Neuronal stem cell (in vitro differentiated cells): ENCODE measurements around the gene POLR2H.

Experiments used
- DNase-seq: peaks from one replicate; pipeline ENCODE4 v3.0.0-alpha.2; 2013; ENCODE audit warnings: low spot score
- H2AFZ ChIP-seq: one replicate; pipeline ENCODE4 v1.6.1; 2013; ENCODE audit warnings: mild to moderate bottlenecking, low read length, inconsistent platforms
- H2AK5ac ChIP-seq: 2 replicates; pipeline ENCODE4 v1.6.1; 2013; ENCODE audit warnings: low read depth, mild to moderate bottlenecking, inconsistent platforms, low read length, moderate library complexity, mixed read lengths
- H2BK120ac ChIP-seq: 2 replicates; pipeline ENCODE4 v1.6.1; 2013; ENCODE audit warnings: low read depth, mild to moderate bottlenecking, inconsistent platforms, low read length, moderate library complexity, mixed read lengths
- H2BK12ac ChIP-seq: one replicate; pipeline ENCODE4 v1.6.1; 2013; ENCODE audit warnings: low read length, inconsistent platforms
- H2BK15ac ChIP-seq: 2 replicates; pipeline ENCODE4 v1.6.1; 2013; ENCODE audit warnings: mild to moderate bottlenecking, low read length, inconsistent platforms, mixed read lengths
- H2BK5ac ChIP-seq: one replicate; pipeline ENCODE4 v1.6.1; 2013; ENCODE audit warnings: inconsistent platforms, mild to moderate bottlenecking, low read length, moderate library complexity
- H3K14ac ChIP-seq: one replicate; pipeline ENCODE4 v1.6.1; 2013; ENCODE audit warnings: low read length, inconsistent platforms
- H3K18ac ChIP-seq: 2 replicates; pipeline ENCODE4 v1.6.1; 2013; ENCODE audit warnings: low read length, inconsistent platforms
- H3K23ac ChIP-seq: 2 replicates; pipeline ENCODE4 v1.6.1; 2013; ENCODE audit warnings: low read depth, mild to moderate bottlenecking, mixed read lengths, low read length, inconsistent platforms; ENCODE audit not compliant: poor library complexity
- H3K27ac ChIP-seq: replicated peaks from 3 replicates; pipeline ENCODE4 v1.5.1; 2013; ENCODE audit warnings: low read length, inconsistent platforms
- H3K27me3 ChIP-seq, 3 experiments: 2 replicates each; pipeline ENCODE4 v1.6.1; 2013; ENCODE audit warnings: low read length in 3 of 3, mild to moderate bottlenecking in 2 of 3, inconsistent platforms in 1 of 3, low read depth in 1 of 3, mixed read lengths in 1 of 3, moderate library complexity in 1 of 3; ENCODE audit not compliant: control insufficient read depth in 3 of 3, insufficient read depth in 3 of 3
- H3K36me3 ChIP-seq, 2 donors: replicated peaks in 1 of 2; 2 replicates each; pipeline ENCODE4 v1.6.1; 2013; ENCODE audit warnings: low read length in 2 of 2; ENCODE audit not compliant: control insufficient read depth in 2 of 2, insufficient read depth in 2 of 2
- H3K4ac ChIP-seq: 2 replicates; pipeline ENCODE4 v1.6.1; 2013; ENCODE audit warnings: inconsistent platforms, mild to moderate bottlenecking, low read length, moderate library complexity
- H3K4me1 ChIP-seq, 2 donors: 1 replicate in 1 of 2; 2 replicates in 1 of 2; pipeline ENCODE4 v1.6.1; 2013; ENCODE audit warnings: low read length in 2 of 2, low read depth in 1 of 2; ENCODE audit not compliant: control insufficient read depth in 2 of 2, insufficient read depth in 1 of 2
- H3K4me2 ChIP-seq: one replicate; pipeline ENCODE4 v1.6.1; 2013; ENCODE audit warnings: mild to moderate bottlenecking, low read length, inconsistent platforms; ENCODE audit not compliant: insufficient read depth, poor library complexity, severe bottlenecking
- H3K4me3 ChIP-seq, 2 donors: 2 replicates each; pipeline ENCODE4 v1.5.1; 2013; ENCODE audit warnings: low read length in 2 of 2, mild to moderate bottlenecking in 2 of 2, inconsistent platforms in 1 of 2, moderate library complexity in 1 of 2
- H3K79me1 ChIP-seq: one replicate; pipeline ENCODE4 v1.6.1; 2013; ENCODE audit warnings: low read depth, mild to moderate bottlenecking, inconsistent platforms, low read length, moderate library complexity
- H3K9ac ChIP-seq: one replicate; pipeline ENCODE4 v1.6.1; 2013; ENCODE audit warnings: mild to moderate bottlenecking, low read depth, low read length, inconsistent platforms; ENCODE audit not compliant: poor library complexity
- H3K9me3 ChIP-seq, 2 donors: replicated peaks in 1 of 2; 2 replicates each; pipeline versions ENCODE3 to v1.6.1; 2013; ENCODE audit warnings: low read length in 2 of 2, mild to moderate bottlenecking in 2 of 2, inconsistent platforms in 1 of 2, low read depth in 1 of 2, mixed read lengths in 1 of 2, moderate library complexity in 1 of 2; ENCODE audit not compliant: control insufficient read depth in 2 of 2, insufficient read depth in 1 of 2
- H4K8ac ChIP-seq: one replicate; pipeline ENCODE4 v1.6.1; 2013; ENCODE audit warnings: low read depth, mild to moderate bottlenecking, inconsistent platforms, low read length, moderate library complexity
- H4K91ac ChIP-seq: one replicate; pipeline ENCODE4 v1.6.1; 2013; ENCODE audit warnings: low read length, low read depth, mild to moderate bottlenecking, inconsistent platforms; ENCODE audit not compliant: poor library complexity
- WGBS, 2 donors: extraction: QIAGEN DNeasy Blood & Tissue Kit; methylation state at CpG; one replicate each; pipeline ENCODE4 v1.1.7; 2013; ENCODE audit warnings: missing lambda C conversion rate in 2 of 2, mixed read lengths in 1 of 2; ENCODE audit not compliant: insufficient read length in 2 of 2, insufficient replicate concordance in 1 of 2; ENCODE audit errors: extremely low coverage in 2 of 2; 5-methylcytosine and 5-hydroxymethylcytosine counted together

The POLR2H gene

DNA sequence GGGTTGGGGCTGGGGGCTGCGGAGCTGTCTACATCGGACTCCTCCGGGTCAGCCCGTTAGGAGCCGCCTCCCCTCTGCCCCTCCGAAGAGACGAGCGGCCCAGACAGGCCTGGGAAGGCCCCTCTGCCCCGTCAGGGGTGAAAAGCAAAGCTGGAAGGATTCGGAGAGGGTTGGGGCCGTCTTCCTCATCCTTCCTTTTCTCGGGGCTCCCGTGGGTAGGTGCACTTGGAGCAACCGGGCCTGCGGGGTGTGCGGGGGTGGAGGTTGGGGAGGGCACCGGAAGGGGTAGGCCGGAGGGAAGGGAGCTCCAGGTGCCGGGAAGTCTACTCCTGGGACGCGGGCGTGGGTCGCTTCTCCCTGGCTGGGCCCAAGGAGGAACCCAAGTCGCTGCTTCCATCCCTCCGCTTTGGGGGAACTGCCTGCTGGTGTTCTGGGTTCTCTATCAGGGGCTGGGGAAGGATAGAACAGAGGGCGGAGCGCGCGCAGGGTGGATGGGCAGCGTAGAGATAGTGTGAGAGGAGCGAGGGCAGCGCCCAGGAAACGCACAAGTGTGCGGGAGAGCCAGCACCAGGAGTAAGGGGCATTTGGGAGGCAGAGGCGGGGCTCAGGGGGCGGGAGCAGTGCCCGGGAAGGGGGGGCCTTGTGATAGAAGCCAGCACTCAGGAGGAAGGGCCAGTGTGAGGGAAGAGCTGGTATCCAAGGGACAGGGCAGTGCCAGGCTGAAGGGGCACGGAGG, 590 bp downstream of the POLR2H start:
- no peak overlapping the region for H4K8ac ChIP-seq
- no peak for DNase-seq
- no peaks in the 10 kb centered on the region for H3K9me3 ChIP-seq
- WGBS, 2 donors: no CpG with 5 or more reads among the region's 38 CpGs
- H3K27ac ChIP-seq: peak overlapping the region; percentile 99
- H2AFZ ChIP-seq: peak overlapping the region; percentile 88
- H3K4me3 ChIP-seq: peak overlapping the region; percentile 82 to 96
- no peaks in the 10 kb centered on the region for H3K27me3 ChIP-seq
- H3K4ac ChIP-seq: peak overlapping the region; percentile 98
- H2BK120ac ChIP-seq: peak overlapping the region; percentile 94
- peak overlapping the region; percentile 14 for H2BK12ac ChIP-seq
- peak overlapping the region; percentile 95 for H4K91ac ChIP-seq
- peak overlapping the region; percentile 98 for H2BK5ac ChIP-seq
- peaks cover 34 to 52% of the 10 kb centered on the region in 2 donors for H3K36me3 ChIP-seq
- H3K9ac ChIP-seq: peak overlapping the region; percentile 92
- H3K23ac ChIP-seq: peak overlapping the region; percentile 93
- H3K14ac ChIP-seq: peak overlapping the region; percentile 87
- H3K79me1 ChIP-seq: peaks cover 23% of the 10 kb centered on the region
- peak overlapping the region; percentile 97 for H3K4me2 ChIP-seq
- H3K4me1 ChIP-seq: peaks cover 21 to 24% of the 10 kb centered on the region in 2 donors
- peak overlapping the region; percentile 95 for H3K18ac ChIP-seq
- H2BK15ac ChIP-seq: peak overlapping the region; percentile 99
- peak overlapping the region; percentile 99 for H2AK5ac ChIP-seq

GRCh38 chr3:184362668-184363546, 1.4 kb downstream of the POLR2H start:
- no CpG with 5 or more reads among the region's 68 CpGs for WGBS, 2 donors
- peak overlapping the region; percentile 98 for H2BK5ac ChIP-seq
- H3K4me2 ChIP-seq: peak overlapping the region; percentile 97
- H2AFZ ChIP-seq: peak overlapping the region; percentile 88
- H3K14ac ChIP-seq: peak overlapping the region; percentile 98
- peak overlapping the region; percentile 100 for H3K18ac ChIP-seq
- H3K9me3 ChIP-seq: no peaks in the 10 kb centered on the region
- peak overlapping the region; percentile 99 for H3K27ac ChIP-seq
- DNase-seq: peak; percentile 96
- peak overlapping the region; percentile 94 for H3K23ac ChIP-seq
- H2AK5ac ChIP-seq: peak overlapping the region; percentile 99
- H3K4me3 ChIP-seq: peak overlapping the region; percentile 82 to 96
- H3K9ac ChIP-seq: peak overlapping the region; percentile 92
- H3K79me1 ChIP-seq: peaks cover 23% of the 10 kb centered on the region
- peak overlapping the region; percentile 94 for H2BK120ac ChIP-seq
- H3K36me3 ChIP-seq: peaks cover 28 to 50% of the 10 kb centered on the region in 2 donors
- peak overlapping the region; percentile 98 for H3K4ac ChIP-seq
- H4K91ac ChIP-seq: peak overlapping the region; percentile 95
- H3K4me1 ChIP-seq: peaks cover 21 to 24% of the 10 kb centered on the region in 2 donors
- no peak overlapping the region for H2BK12ac ChIP-seq
- H3K27me3 ChIP-seq: no peaks in the 10 kb centered on the region
- peak overlapping the region; percentile 72 for H4K8ac ChIP-seq
- peak overlapping the region; percentile 99 for H2BK15ac ChIP-seq

- H2AFZ ChIP-seq: no peak overlapping the region
- H3K18ac ChIP-seq: no peak overlapping the region
- H3K9ac ChIP-seq: peak overlapping the region; percentile 9
- no peak overlapping the region for H3K4me3 ChIP-seq
- DNase-seq: no peak
- no peak overlapping the region for H3K27ac ChIP-seq
- H3K4me2 ChIP-seq: no peak overlapping the region
- no peaks in the 10 kb centered on the region for H3K27me3 ChIP-seq
- no peak overlapping the region for H4K8ac ChIP-seq
- no peak overlapping the region for H3K14ac ChIP-seq
- peaks cover 8% of the 10 kb centered on the region for H3K79me1 ChIP-seq
- H4K91ac ChIP-seq: no peak overlapping the region
- no peak overlapping the region for H3K4ac ChIP-seq
- no peak overlapping the region for H2BK15ac ChIP-seq
- no peaks in the 10 kb centered on the region for H3K9me3 ChIP-seq
- H2AK5ac ChIP-seq: no peak overlapping the region
- H2BK12ac ChIP-seq: no peak overlapping the region
- H2BK5ac ChIP-seq: no peak overlapping the region
- H2BK120ac ChIP-seq: no peak overlapping the region
- peaks cover 0 to 15% of the 10 kb centered on the region in 2 donors for H3K4me1 ChIP-seq
- no peak overlapping the region for H3K23ac ChIP-seq
- no CpG with 5 or more reads among the region's 5 CpGs for WGBS, 2 donors
- peaks cover 28 to 70% of the 10 kb centered on the region in 2 donors for H3K36me3 ChIP-seq
These were observed 5.2 kb downstream of the POLR2H start for GRCh38 chr3:184366619-184367289.
